A673 (cell line): ENCODE results near the gene NPY. TPM values are rescaled to one million over a fixed set of nuclear protein-coding genes. Genes with fewer than 3 reads are reported as not detected.

ENCODE experiments used
- BruUV-seq: library from RNA; stranded (reverse); fragments of 400-500 nt; replicated peaks from 2 replicates; lab custom pipeline; 2021; lab: Mats Ljungman, UMichigan
- CTCF ChIA-PET: fragments of 300-600 bp; sonication (Branson Sonifier 250); formaldehyde crosslinking; loops from one replicate; lab custom pipeline; 2022; ENCODE audit warnings: antibody characterized with exemption; lab: Charles Lee
- POLR2A ChIA-PET: fragments of 300-600 bp; sonication (Branson Sonifier 250); formaldehyde crosslinking; loops from one replicate; lab custom pipeline; 2022; ENCODE audit warnings: antibody characterized with exemption; ENCODE audit not compliant: low non-redundant PET; lab: Charles Lee
- DNase-seq: peaks from one replicate; pipeline ENCODE4 v3.0.0-alpha.2; 2015; ENCODE audit warnings: low spot score
- H3K27ac ChIP-seq: fragments of 200-600 bp; sonication (generic); 2 replicates; pipeline ENCODE4 v1.5.1; 2016; ENCODE audit warnings: mixed run types, low read depth, mild to moderate bottlenecking, mixed read lengths, antibody characterized with exemption, low read length; ENCODE audit not compliant: poor library complexity, severe bottlenecking
- H3K27me3 ChIP-seq: fragments of 200-600 bp; sonication (generic); replicated peaks from 2 replicates; pipeline ENCODE4 v1.6.1; 2017; ENCODE audit warnings: mixed run types, low read depth, mild to moderate bottlenecking, mixed read lengths, antibody characterized with exemption, low read length; ENCODE audit not compliant: insufficient read depth, poor library complexity
- H3K36me3 ChIP-seq: fragments of 200-600 bp; sonication (generic); 2 replicates; pipeline ENCODE4 v1.6.1; 2016; ENCODE audit warnings: mixed run types, mild to moderate bottlenecking, mixed read lengths, antibody characterized with exemption, low read length; ENCODE audit not compliant: insufficient read depth, poor library complexity, severe bottlenecking
- H3K4me1 ChIP-seq: fragments of 200-600 bp; sonication (generic); 2 replicates; pipeline ENCODE4 v1.6.1; 2017; ENCODE audit warnings: mixed run types, mild to moderate bottlenecking, mixed read lengths, antibody characterized with exemption, low read length; ENCODE audit not compliant: insufficient read depth, poor library complexity, severe bottlenecking
- H3K4me3 ChIP-seq: fragments of 200-600 bp; sonication (generic); 2 replicates; pipeline ENCODE4 v1.5.1; 2016; ENCODE audit warnings: low read depth, mixed run types, mild to moderate bottlenecking, mixed read lengths, low read length; ENCODE audit not compliant: poor library complexity, severe bottlenecking
- H3K9me3 ChIP-seq: fragments of 200-600 bp; sonication (generic); 2 replicates; pipeline ENCODE4 v1.6.1; 2016; ENCODE audit warnings: mixed run types, low read depth, mild to moderate bottlenecking, mixed read lengths, antibody characterized with exemption, low read length; ENCODE audit not compliant: poor library complexity, severe bottlenecking
- EZH2 ChIP-seq: fragments of 200-600 bp; sonication (generic); IDR thresholded peaks from 2 replicates; pipeline ENCODE4 v1.6.1; 2017; ENCODE audit warnings: borderline replicate concordance, low read depth, mild to moderate bottlenecking, mixed read lengths, antibody characterized with exemption, low read length; ENCODE audit not compliant: poor library complexity, severe bottlenecking
- intact Hi-C: fragments of 100-400 bp; cut with micrococcal nuclease; formaldehyde crosslinking; loops from one replicate; pipeline ENCODE4 v1.10.0; 2022; ENCODE audit not compliant: unreplicated experiment
- total RNA-seq: library from RNA; stranded (reverse); gene quantifications from 2 replicates; pipeline ENCODE4 v1.2.3, GENCODE V29; 2021
- TF ChIP-seq, protein P1 (sequence below): fragments of 300-800, 200-600 bp; sonication (generic); conservative IDR thresholded peaks from 2 replicates; pipeline ENCODE4 v1.5.1; 2017; ENCODE audit warnings: low read depth, mild to moderate bottlenecking, antibody characterized with exemption, low read length, moderate library complexity, mixed read lengths

Gene NPY
- total RNA-seq, 1 experiment from 2014 or later = 40.1 TPM

DNA sequence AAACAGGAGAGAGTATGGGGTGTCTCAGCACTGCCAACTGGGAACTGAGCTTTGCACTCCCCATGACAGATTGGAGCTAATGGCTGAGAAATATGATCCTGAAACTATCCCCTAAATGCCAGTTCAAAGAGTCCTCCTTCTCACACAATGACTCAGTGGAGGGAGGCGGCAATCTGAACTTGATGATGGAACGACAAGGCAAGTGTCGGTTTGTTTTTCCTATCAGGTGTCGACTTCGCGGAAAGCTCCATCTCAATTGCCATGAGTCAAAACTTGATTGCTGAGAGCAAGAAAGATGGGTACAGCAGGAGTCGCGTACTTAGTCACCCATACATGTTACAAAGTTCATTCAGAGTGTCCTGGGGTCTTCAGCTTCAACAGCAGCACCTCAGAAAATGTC is 52.5 kb downstream of the NPY start:
- POLR2A ChIA-PET = interaction anchor here (0.6 kb wide), 1 partner anchor 266 kb away, joined by 13 read pairs; no protein-coding TSS in a partner anchor
- no peak for DNase-seq
- H3K9me3 ChIP-seq = no peaks in the 10 kb centered on the region
- intact Hi-C loops = no loop called here
- H3K27me3 ChIP-seq = no peaks in the 10 kb centered on the region
- H3K27ac ChIP-seq = no peak overlapping the region
- BruUV-seq = no TSS peak
- TF ChIP-seq EZH2 = no peak
- TF ChIP-seq, protein P1, sequence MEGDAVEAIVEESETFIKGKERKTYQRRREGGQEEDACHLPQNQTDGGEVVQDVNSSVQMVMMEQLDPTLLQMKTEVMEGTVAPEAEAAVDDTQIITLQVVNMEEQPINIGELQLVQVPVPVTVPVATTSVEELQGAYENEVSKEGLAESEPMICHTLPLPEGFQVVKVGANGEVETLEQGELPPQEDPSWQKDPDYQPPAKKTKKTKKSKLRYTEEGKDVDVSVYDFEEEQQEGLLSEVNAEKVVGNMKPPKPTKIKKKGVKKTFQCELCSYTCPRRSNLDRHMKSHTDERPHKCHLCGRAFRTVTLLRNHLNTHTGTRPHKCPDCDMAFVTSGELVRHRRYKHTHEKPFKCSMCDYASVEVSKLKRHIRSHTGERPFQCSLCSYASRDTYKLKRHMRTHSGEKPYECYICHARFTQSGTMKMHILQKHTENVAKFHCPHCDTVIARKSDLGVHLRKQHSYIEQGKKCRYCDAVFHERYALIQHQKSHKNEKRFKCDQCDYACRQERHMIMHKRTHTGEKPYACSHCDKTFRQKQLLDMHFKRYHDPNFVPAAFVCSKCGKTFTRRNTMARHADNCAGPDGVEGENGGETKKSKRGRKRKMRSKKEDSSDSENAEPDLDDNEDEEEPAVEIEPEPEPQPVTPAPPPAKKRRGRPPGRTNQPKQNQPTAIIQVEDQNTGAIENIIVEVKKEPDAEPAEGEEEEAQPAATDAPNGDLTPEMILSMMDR = no peak
- CTCF ChIA-PET = no interaction called here
- H3K4me1 ChIP-seq = no peaks in the 10 kb centered on the region
- H3K4me3 ChIP-seq = no peak overlapping the region
- H3K36me3 ChIP-seq = no peaks in the 10 kb centered on the region

DNA sequence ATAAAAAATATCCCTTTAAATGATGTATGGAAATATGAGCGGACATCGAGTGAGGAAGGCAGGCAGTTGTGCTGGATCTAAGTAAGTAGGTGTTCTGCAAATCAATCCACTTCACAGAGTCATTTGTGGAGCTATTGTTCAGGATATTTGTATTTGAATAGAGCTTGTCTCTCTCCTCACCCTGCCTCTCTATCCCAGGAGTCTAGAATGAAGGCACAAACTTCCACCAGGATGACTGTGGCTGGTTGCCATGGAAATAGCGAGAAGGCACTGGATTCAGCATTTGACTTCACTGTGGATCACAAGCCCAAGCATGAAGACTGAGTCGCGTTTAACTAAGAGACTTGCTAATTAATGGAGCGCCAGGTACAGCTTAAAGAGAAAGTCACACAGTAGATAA is 53.2 kb downstream of the NPY start:
- no TSS peak for BruUV-seq
- H3K9me3 ChIP-seq = no peaks in the 10 kb centered on the region
- H3K4me3 ChIP-seq = no peak overlapping the region
- H3K27ac ChIP-seq = no peak overlapping the region
- DNase-seq = no peak
- ChIA-PET POLR2A (no interaction called here), CTCF (no interaction called here)
- no peaks in the 10 kb centered on the region for H3K36me3 ChIP-seq
- no peaks in the 10 kb centered on the region for H3K27me3 ChIP-seq
- no peak for TF ChIP-seq EZH2
- TF ChIP-seq, protein P1 = no peak
- intact Hi-C loops = no loop called here
- H3K4me1 ChIP-seq = no peaks in the 10 kb centered on the region

DNA sequence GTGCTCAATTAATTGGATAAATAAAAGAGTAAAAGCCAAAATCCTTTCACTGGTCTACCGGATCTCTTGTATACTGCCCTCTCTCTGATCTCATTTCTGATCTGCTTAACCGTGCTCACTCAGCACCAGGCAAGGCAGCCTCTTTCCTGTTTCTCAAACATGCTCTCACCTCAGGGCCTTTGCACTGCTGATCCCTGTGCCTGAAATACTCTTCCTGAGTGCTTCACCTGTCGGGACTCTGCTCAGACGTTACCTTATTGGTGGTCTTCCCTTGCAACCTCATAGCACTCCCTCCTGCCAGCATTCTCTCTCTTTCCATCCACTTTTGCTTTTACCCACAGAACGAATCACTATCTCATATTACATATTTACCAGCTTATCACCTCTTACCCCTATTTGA is 55.6 kb downstream of the NPY start:
- intact Hi-C loops = no loop called here
- no peaks in the 10 kb centered on the region for H3K9me3 ChIP-seq
- H3K4me3 ChIP-seq = no peak overlapping the region
- TF ChIP-seq, protein P1 = no peak
- TF ChIP-seq EZH2 = no peak
- DNase-seq = no peak
- no peaks in the 10 kb centered on the region for H3K36me3 ChIP-seq
- ChIA-PET CTCF (no interaction called here), POLR2A (no interaction called here)
- no peaks in the 10 kb centered on the region for H3K27me3 ChIP-seq
- H3K4me1 ChIP-seq = no peaks in the 10 kb centered on the region
- no TSS peak for BruUV-seq
- no peak overlapping the region for H3K27ac ChIP-seq
